Glomerular visceral epithelial cell (primary cell): ENCODE measurements around the gene NASP.
A peak's percentile ranks its signal among the peaks of the same experiment; 100 is the strongest.
"Not testable (repeated sequence)": the region's sequence is repeated elsewhere in the genome, so short reads cannot be mapped to it uniquely, and the experiment has no call there.

ENCODE experiments used
- DNase-seq: peaks from one replicate; pipeline ENCODE4 v3.0.0-alpha.2; 2016; ENCODE audit errors: extremely low spot score

Gene NASP

DNA sequence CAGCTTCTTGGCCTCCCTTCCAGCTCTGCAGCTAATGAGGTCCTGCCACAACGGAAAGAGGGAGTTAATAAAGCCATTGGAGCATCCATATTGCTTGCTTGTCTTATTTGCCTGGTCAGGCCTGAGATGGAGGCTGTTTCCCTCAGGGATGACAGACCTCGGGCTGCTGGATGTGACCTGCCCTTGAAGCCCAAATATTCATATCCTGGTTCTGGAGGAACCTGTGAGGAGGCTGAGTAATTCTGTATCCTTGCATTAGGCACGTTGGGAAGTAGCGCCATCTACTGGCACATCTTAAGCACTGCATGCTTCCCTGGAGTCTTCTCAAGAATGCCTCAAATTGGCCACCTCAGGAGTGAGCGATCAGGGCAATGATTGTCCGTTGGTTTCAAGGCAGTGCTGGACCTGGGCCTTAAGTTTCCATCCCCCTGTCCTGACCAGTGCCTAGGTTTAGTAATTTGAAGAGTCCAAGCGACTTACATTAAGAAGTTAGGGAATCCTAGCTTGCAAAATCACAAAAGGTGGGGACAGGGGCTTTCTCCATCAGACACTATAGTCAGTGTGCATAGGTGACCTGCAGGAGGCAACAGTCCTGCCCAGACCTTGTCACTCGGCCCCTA, 13.8 kb upstream of the NASP start:
- DNase-seq = peak; percentile 79

- no peak for DNase-seq
Observed at GRCh38 chr1:45570631-45571030, 13.2 kb upstream of the NASP start.

DNA sequence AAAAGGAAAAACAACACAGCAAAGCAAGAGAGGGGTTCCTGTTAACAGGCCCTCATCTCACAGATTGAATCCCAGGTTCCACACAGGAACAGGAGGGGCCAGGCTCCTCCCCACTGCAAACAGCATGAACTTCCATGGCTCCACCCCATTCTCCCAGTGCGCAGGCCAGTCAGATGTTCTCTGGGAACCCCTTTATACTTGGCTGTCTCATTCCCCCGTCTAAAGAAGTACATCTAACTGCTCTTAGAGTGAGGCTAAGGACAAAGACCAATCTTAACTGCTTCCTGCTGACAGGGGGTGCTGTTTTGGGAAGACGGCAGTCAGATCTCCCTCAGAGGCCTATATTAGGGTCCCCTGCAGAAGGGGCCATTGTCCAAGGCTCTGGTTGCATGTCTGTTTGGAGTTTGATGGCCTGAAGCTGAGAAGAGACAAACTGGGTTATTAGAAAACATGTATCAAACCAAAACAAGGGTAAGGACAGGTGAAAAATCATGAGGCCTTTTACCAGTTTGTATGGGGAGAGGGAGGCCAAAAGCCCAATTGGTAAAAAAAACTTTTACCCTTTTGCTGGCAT, 10.5 kb upstream of the NASP start:
- no peak for DNase-seq

DNA sequence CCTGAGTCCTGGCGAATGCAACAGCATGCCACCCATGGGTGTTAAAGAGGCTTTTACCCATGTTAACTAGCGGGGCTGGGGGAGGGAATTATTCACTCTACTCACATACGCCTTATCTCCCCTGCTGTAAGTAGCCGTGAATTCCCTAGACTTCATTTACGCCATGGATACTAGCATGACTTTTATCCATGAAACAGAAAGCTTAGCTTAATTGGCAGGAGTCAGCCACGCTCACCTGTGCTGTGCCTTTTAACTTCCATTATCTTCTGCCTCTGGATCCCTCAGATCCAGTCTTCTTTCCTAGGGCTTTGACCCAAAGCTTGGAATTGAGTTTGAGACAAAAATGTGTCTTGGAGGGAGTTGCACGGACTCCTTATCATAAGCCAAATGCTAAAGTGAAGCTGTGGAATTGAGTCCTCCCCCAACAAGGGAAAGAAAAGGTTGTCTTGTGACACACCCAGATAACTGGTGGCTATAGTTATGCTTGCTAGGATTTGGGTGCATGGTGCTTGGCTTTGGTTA, 9.7 kb upstream of the NASP start:
- DNase-seq = no peak

GRCh38 chr1:45583264-45583665, 576 bp upstream of the NASP start:
- peak; percentile 98 for DNase-seq

DNA sequence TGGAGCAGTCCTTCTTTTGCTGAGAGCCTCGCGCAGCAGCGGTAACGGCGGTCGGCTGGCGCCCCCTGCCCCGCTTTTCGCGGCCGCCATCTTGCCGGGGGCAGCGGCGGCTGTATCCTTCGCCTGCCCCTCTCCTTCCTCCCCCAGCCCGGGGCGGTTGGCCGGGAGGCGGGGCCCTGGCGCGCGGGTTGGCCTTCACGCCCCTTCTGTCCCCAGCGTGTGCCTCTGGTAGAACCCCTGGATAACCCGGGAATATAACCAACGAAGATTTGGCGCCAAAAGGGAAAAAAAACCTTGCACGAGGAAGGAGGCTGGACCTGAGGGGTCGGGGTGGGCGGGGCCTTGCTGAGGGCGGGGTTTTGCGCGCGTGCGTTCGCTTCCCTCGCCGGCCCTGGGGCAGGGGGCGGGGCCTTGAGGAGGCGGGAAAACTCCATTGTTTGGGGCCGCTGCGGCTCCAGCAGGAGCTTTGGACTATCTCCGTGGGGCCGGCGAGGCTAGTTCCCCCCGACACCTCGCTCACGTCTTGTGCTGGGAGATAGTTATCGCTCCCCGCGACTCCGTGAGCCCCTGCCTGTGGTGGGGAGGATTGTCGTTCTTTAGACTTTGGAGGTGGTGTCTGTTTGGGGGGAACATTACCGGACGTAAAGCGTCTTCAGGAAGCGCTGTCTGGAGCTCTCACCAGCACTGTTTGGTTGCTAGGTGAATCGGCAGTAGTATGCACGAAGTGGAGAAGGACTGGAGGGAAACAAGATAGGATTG, 689 bp downstream of the NASP start:
- DNase-seq = peak; percentile 93

DNA sequence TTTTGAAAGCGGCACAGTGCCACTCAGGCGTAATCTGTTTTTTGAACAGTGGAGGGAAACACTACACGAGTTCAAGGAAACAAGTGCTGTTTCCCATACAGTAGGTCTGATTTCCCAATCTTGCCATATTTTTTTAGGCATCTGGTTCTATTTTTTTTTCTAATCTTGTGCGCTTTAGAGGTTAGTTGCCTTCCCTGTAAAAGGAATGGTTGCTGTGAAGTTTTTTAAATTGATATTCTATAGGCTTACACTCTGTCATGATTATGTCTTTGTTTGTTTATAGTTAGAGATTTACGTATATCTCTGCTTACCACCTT, 1.2 kb downstream of the NASP start:
- no peak for DNase-seq

DNA sequence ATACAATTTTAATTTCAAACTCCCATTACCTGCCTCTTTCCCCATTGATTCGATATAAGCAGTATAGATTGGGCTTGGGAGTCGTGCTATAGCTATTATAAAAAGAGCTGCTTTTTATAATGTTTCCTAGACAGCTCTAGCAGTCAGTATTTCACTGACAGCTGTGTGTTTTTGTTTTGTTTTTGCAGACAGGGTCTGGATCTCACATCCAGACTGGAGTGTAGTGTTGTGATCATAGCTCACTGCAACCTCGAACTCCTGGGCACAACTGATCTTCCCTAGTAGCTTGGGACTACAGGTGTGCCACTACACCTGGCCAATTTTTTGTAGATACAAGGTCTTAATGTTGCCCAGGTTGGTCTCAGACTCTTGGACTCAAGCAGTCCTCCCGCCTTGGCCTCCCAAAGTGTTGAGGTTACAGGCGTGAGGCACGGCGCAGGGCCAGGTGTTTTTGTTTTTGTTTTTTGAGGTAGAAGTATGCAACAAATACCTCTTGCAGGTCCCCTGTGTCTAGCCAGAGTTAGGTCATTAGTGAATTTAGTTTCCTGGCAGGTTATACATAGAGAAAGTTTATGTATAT, 1.7 kb downstream of the NASP start:
- DNase-seq = no peak

- DNase-seq = no peak
Observed at GRCh38 chr1:45586769-45587168, 2.9 kb downstream of the NASP start.

GRCh38 chr1:45589861-45590260, 6.0 kb downstream of the NASP start:
- DNase-seq = no peak

GRCh38 chr1:45594412-45594811, 10.6 kb downstream of the NASP start:
- no peak for DNase-seq

GRCh38 chr1:45596765-45597164, 12.9 kb downstream of the NASP start:
- DNase-seq = not testable (repeated sequence)

GRCh38 chr1:45604239-45604638, 20.4 kb downstream of the NASP start:
- no peak for DNase-seq

DNA sequence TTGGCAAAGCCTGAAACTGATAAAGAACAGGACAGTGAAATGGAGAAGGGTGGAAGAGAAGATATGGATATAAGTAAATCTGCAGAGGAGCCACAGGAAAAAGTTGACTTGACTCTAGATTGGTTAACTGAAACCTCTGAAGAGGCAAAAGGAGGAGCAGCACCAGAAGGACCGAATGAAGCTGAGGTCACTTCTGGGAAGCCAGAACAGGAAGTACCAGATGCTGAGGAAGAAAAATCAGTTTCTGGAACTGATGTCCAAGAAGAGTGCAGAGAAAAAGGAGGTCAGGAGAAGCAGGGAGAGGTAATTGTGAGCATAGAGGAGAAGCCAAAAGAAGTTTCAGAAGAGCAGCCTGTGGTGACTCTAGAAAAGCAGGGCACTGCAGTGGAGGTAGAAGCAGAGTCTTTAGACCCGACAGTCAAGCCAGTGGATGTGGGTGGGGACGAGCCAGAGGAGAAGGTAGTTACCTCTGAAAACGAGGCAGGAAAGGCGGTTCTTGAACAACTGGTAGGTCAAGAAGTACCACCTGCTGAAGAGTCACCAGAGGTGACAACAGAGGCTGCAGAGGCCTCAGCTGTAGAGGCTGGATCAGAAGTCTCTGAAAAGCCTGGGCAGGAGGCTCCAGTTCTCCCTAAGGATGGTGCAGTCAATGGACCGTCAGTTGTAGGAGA, 23.7 kb downstream of the NASP start:
- no peak for DNase-seq

- no peak for DNase-seq
Observed at GRCh38 chr1:45608175-45609156, 24.6 kb downstream of the NASP start.

DNA sequence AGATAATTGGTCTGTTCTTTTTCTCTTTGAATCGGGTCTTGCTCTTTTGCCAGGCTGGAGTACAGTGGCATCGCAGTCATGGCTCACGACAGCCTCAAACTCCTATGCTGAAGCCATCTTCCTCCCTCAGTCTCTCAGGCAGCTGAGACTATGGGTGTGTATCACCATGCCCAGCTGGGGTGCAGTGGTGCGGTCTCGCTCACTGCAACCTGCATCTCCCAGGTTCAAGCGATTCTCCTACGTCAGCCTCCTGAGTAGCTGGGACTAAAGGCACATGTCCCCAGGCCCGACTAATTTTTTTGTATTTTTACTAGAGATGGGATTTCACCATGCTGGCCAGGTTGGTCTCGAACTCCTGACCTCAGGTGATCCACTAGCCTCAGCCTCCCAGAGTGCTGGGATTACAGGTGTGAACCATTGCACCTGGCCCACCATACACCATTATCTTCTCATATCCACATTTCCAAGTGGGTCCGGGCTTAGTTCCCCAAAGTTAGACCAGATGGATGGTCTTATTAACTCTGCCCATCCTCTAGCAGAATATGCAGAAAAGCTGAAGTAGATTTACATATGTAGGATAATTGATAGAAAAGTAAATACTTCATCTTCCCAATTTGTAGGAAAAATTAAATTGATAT, 26.9 kb downstream of the NASP start:
- no peak for DNase-seq

DNA sequence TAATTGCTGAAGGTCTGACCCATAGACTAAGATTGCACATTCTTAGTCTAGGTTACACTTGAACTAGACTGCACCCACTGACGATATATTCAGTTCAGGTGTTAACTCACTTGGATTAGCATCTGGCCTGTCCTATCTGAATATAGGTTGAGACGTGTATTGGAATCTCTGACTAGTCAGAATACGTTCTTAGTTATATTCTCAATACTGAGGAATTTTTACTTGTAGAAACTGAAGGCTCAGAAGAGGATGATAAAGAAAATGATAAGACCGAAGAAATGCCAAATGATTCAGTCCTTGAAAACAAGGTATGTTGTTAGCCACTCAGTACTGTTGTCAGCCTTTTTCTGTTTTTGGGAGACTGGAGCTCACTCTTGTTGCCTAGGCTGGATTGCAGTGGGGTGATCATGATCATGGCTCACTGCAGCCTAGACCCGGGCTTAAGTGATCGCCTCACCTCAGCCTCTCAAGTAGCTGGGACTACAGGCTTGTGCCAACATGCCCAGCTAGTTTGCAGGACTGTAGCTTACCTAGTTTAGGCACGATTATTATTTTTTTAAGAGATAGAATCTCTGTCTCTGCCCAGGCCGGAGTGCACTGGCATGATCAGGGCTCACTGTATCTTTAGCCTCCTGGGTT, 29.2 kb downstream of the NASP start:
- DNase-seq = no peak

DNA sequence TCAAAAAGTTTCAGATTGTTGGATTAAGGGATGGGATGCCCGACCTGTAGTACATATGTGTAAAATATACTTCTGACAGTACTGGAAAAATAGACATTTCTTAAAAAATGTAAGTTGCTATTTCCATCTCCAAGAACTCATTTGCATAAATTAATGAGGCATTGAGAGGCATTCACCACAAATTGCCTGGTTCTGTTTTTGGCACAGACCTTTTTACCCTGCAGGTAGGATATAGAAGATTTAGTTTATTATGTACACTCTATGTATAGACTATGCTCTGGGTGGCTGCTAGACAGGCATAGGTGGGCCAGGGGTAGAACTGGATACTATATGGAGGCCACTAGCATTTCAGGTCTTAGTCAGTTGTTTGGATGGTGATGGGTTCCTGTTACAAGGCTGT, 32.0 kb downstream of the NASP start:
- DNase-seq = no peak

- DNase-seq = no peak
Observed at GRCh38 chr1:45617618-45618017, 33.8 kb downstream of the NASP start.
